Vagina (tissue), 2 donors: ENCODE measurements around the gene DUSP22.

ENCODE experiments used
- CTCF ChIP-seq, 3 experiments: fragments of 450-650 bp in 2 of 3; fragments of 200-600 bp in 1 of 3; sonication (generic) in 1 of 3; IDR thresholded peaks; one replicate each; pipeline ENCODE4 v1.5.1; 2017 to 2019; ENCODE audit warnings: antibody characterized with exemption in 3 of 3, mild to moderate bottlenecking in 2 of 3, moderate library complexity in 2 of 3
- POLR2A ChIP-seq, 2 donors: fragments of 450-650 bp; IDR thresholded peaks; one replicate each; pipeline ENCODE4 v1.6.1; 2017; ENCODE audit warnings: antibody characterized with exemption in 2 of 2, mild to moderate bottlenecking in 2 of 2, moderate library complexity in 2 of 2
- POLR2AphosphoS5 ChIP-seq, 2 donors: sonication (generic); formaldehyde crosslinking; IDR thresholded peaks; one replicate each; pipeline ENCODE4 v1.9.0; 2017; ENCODE audit warnings: antibody characterized with exemption in 2 of 2, mild to moderate bottlenecking in 2 of 2, low read depth in 1 of 2; ENCODE audit not compliant: insufficient read depth in 1 of 2

- TF ChIP-seq CTCF (IDR thresholded peaks at IDR 0.05) (no peak), POLR2A (IDR thresholded peaks at IDR 0.05) (no peak), POLR2AphosphoS5 (IDR thresholded peaks at IDR 0.05; ENCODE audit: insufficient read depth in 1 of 2, low read depth in 1 of 2) (no peak)
These were observed 29.4 kb downstream of the DUSP22 start for GRCh38 chr6:321536-322258.
